Dermis microvascular lymphatic vessel endothelial cell (primary cell): Measurements from ENCODE around the gene DYRK1B. TPM values are rescaled to one million over a fixed set of nuclear protein-coding genes. Genes with fewer than 3 reads are reported as not detected.

Experiments
- DNase-seq, 2 donors: peaks; one replicate each; pipeline versions ENCODE4 v3.0.0 to v3.0.0-alpha.2; 2010; ENCODE audit warnings: low read depth in 2 of 2
- total RNA-seq: library from RNA; depleted of rRNA; stranded (reverse); fragments of >200 nt; gene quantifications from 2 replicates; pipeline ENCODE4 v1.2.1, GENCODE V29; 2014

The DYRK1B gene
- total RNA-seq, 1 donor from 2014 or later: 9.2 TPM

DNA sequence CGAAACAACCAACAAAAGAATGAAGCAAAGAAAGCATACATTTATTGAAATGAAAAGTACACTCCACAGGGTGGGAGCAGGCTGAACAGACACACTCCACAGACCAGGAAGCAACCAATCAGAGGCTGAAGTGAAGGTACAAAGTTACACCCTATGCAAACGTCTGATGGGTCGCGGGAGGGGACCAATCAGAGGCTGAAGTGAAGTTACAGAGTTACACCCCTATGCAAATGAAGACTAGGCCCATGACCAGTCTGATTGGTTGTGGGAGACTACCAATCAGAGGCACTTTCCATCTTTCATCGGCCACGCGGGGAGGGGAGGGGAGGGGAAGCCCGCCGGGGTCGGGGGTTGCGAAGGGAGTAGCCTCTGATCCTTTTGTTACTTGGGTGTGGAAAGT, 24.6 kb upstream of the DYRK1B start:
- DNase-seq: peak in 1 of 2 donors; percentile 62

DNA sequence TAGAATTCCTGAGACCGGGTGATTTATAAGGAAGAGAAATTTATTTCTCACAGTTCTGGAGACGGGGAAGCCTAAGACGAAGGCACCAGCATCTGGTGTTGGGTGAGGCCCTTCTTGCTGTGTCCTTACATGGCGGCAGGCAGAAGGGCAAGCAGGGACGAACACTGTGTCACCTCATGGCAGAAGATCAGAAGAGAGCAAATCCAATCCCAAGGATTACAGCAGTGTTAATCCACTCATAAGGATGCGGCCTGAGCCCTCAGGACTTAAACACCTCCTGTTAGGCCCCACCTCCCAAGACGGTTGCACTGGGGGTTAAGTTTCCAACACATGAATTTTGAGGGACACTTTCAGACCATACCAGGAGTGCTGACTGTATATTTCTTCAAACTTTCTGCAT, 18.9 kb upstream of the DYRK1B start:
- no peak for DNase-seq

DNA sequence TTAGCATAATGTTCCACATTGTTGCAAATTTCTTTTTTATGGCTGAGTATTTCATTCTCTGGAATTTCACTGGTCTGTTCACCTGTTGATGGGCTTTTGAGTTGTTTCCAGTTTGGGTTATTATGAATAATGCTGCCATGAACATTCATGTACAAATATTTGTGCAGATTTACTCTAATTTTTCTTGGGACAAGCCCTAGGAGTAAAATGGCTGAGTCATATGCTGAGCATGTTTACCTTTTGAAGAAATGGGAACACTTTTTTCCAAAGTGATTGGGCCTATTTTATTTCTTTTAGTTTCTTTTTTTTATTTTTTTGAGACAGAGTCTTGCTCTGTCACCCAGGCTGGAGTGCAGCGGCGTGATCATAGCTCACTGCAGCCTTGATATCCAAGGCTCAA, 16.9 kb upstream of the DYRK1B start:
- no peak for DNase-seq

DNA sequence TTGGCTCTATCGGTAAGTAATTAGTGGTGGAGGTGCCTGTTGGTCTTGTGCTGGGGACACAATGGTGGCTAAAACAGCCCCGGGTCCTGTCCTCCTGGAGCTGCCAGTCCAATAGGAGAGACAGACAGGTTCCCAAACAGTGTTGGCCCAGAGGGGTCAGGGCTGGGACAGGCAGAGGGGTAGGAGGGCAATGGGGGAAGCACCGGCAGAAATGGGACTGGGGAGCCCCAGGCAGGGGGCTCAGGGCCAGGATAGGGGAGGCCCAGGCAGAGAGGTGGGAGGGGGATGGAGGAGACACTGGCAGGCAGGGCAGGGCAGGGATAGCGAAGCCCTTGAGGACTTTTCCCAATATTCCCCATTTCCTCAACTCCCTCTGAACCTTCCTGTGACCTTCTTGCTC, 14.4 kb upstream of the DYRK1B start:
- no peak for DNase-seq

DNA sequence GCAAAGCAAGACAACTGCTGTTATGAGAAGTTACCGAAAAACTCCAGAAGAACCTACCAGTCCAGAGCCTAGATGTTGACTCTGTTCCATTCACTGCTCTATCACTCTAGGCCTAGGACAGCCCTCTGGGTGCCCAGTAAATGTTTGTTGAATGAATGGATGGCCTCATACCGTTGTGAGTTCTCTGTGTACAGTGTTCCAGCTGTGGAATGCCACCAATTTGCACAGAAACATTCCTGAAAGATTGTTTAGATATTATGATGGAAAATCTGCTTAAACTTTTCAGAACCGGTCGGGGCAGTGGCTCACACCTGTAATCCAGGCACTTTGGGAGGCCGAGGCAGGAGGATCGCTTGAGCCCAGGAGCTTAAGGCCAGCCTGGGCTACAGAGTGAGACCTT, 13.6 kb upstream of the DYRK1B start:
- DNase-seq: no peak

DNA sequence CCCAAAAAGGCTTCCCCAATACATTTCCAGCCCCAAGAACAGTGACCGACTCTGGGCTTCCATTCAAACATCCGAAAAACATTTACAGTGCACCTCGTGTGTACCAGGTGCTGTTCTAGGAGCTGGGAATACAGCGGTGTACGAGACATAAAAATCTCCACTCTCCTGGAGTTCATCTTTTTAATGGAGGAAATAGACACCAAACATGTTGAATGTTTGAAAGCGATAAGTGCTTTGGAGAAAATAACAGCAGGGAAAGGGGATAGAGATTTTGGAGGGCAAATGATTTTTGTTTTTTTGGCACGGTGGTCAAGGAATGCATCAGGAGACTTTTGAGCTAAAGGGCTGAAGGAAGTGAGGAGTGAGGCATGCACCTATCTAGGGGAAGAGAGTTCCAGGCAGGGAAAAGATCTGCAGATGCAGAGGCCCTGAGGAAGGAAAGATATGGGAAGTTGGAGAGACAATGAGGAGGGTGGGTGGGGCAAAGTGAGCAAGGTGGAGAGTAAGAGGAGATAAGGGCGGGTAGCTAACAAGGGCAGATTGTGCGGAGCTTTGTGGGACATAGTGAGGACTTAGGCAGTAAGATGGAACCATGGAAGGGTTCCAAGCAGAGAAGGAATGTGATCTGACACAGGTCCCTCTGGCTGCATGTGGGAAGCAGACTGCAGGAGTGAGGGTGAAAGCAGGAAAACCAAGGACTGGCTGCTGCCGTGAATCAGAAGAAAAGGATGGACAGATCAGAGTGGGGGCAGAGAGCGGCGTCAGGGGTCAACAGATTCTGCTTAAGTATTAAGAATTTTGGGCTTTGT, 12.9 kb upstream of the DYRK1B start:
- no peak for DNase-seq

DNA sequence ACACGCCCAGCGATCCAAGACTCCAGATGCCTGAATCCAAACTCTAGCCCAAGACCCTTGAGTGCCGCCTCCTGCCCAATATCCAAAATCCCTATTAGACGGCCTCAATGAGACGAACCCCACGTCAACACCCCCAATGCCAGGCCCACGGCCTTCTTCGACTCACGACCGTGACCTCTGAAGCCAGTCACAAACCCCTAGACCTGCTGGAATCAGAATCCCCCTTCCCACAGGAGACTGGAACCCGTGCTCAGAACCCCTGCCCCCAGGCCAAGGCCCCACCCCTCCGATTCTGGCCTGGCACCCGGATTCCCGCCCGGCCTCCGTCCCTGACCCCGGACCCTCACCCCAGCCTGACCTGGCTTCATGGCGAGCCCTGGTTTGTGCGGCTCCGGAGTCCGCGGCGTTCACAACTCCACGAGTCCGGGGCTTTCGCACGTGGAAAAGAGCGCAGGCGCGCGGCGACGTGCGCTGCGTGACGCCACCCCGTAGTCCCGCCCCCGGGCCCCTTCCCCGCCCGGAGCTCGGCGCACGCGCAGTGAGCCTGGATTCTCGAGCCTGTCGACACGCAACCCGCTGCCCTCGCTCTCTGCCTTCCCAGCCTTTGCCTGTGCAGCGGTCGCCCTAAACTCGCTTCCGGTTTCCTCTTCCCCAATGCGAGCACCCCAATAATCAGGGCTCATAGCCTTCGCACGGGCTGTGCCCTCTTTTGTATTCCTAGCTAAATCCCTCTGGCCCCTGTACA, 12.1 kb upstream of the DYRK1B start, which contains the start of gene FBL:
Gene FBL (minus strand): TSS at position 447 of the 745 bp plus-strand sequence. CDS start 79 bp downstream, at position 368.
- peak; percentile 78 to 89 for DNase-seq

DNA sequence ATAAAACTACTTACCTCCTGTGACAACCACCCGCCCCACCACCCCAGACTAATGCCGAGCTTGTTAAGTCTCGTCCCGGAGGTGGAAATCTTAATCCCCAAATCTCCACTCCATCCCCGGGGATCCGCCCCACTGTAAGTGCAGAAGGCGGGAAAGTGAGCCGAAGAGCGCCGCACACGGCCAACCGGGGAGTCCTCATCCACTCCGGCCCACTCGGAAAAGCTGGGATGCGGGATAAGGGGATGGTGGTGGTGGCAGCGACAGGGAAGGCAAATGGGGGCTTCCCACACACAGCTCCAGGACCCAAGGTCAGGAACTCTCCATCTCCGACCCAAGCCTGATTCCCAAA, 11.6 kb upstream of the DYRK1B start:
- DNase-seq: peak in 1 of 2 donors; percentile 28

DNA sequence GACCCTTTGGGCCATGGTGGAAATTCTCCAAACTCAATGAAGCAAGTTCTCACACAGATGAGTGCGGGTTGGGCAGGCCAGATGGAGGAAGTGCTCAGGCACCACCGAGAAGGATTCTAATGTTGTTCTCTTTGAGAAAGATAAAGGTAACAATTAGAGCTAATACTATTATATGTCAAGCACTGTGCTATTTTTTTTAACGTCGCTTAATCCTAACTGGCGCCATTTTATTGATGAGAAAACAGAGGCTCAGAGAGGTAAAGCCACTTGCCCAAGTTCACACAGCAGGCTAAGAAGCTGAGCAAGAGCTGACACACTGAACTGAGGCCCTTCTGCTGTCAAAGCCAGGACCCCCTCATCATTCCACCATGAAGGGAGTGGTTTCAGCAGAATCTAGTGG, 11.2 kb upstream of the DYRK1B start:
- no peak for DNase-seq

DNA sequence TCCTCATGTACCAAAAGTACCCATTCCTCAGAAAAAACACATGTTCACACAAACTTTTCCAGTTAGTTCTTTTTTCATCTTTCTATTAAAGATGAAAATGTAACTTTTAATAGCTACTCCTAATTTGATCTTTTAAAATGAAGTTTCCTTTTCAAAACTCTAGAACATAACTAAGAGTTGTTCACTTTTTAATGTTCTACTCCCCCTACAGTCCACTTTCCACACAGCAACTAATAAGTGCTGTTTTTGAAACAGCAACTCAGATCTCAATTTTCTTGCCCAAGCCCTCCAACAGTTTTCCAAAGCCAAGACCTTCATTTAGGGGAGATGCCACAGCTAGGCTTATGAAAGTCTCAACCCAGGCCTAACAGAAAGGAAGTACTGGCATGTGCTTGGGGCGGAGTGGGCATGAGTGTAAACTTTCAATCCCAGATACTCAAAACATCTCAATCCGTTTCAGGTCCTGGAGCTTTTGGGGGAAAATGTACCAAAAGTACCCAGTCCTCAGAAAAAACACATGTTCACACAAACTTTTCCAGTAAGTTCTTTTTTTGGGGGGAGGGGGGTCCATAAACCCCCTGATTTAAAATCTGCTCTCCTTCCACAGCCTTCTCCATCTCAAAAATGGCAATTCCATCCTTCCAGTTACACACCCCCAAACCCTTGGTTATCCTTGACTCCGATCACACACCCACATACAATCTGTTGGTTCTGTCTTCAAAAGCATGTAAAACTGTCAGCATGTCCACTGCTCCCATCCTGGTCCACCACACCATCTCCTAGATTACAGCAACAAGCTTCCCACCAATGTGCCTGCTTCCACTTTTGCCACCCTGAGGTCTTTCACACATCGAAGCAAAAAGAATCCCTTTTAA, 10.2 kb upstream of the DYRK1B start:
- peak; percentile 33 to 58 for DNase-seq

DNA sequence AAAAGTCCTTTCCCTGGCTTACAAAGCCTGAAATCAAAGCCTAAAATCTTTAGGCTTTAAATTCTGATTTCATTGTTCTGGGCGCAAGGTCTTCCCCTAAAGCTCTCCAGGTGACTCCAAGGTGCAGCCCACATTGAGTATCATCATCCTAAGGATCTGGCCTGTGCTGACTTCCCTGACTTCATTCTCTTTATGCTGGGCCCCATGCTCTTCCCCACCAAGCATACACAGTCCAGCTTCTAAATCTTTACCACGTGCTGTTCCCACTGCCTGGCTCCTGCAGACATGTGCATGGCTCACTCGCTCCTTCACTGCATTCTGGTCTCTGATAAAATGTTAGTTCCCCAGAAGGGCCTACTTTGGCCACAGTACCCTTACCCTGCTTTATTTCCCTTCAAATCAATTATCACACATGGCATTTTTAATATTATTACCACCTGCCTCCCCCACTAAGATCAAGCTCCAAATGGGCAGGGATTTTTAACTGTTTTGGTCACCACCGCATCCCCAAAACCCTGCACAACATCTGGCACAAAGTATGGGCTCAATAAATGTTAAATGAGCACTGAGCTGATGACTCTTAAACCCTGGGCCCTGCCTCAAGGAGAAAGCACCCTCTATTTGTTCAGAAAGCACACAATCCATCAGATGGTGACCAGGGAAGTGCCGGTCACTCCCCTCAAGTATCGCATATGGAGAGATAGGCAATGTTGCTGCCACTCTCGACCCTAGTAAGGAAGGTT, 8.9 kb upstream of the DYRK1B start:
- no peak for DNase-seq

DNA sequence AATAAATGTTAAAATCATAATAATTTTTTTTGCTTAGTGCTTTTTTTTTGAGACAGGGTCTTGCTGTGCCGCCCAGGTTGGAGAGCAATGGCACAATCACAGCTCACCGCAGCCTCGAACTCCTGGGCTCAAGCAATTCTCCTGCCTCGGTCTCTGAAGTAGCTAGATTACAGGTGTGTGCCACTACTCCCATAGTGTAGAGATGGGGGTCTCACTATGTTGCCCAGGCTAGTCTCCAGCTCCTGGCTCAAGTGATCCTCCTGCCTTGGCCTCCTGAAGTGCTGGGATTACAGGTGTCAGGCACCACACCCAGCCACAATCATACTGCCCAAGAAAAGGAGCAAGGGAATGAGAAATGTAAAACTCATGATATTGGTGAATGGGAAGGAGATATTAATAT, 7.1 kb upstream of the DYRK1B start:
- no peak for DNase-seq

DNA sequence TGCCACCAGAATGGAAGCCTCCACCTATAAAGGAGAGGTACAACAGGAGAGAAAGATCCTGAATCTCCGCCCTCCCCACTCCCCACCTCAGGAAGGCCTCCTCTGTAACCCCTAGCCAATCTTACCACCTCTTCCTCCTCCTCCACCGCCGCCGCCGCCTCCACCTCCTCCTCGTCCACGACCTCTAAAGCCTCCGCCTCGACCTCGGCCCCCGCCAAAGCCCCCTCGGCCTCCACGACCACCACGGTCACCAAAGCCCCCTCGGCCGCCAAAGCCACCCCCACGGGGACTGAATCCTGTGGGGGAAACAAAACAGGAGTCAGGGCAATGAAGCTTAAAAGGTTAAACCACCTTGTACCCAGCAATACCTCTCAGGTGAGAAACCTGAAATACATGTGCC, 6.5 kb upstream of the DYRK1B start:
- no peak for DNase-seq

DNA sequence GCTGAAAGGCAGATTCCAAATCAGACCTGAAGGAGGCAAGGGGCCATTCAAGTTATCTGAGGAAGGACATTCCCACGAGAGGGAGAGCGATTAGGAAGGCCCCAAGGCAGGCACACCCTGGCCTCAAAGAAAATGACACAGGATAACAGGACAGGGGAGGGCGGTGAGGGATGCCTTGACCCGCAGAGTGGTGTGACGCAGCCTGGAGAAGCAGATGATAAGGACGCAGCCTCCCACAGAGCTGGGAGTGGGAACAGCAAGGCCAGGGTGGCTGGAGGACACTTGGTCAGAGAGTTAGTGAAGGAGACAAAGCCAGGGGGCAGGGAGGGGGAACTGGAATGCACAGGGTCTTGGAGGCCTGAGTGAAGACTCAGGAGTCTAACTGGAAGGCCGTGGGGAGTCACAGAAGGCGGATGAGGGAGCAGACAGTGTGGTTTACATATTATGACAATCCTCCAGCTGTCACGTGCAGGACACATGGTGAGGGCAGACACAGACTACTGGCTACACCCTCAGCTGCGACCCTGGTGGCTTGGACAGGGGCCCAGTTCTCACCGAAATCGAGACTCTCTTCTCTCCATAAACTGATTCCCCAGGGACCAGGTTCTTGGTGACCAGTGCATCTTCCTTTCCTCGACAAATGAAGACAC, 5.8 kb upstream of the DYRK1B start:
- no peak for DNase-seq

DNA sequence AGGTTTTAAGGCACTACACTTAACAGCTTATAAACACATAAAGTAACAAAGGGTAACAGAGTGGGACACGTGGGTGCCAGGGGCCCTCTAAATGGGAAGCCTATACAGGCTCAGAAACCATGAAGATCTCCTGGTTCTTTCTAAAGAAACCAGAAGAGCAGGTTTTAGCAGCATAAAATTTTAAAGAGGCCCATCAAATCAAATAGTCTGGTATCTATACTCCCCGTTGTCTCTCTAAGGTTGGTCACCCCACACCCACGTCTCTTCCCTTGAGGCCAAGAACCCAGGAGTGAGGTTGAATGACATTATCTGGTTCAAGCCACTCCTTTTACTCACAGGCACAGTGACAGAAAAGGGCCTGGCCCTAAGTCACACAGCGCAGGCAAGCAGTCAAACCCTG, 4.6 kb upstream of the DYRK1B start:
- no peak for DNase-seq

DNA sequence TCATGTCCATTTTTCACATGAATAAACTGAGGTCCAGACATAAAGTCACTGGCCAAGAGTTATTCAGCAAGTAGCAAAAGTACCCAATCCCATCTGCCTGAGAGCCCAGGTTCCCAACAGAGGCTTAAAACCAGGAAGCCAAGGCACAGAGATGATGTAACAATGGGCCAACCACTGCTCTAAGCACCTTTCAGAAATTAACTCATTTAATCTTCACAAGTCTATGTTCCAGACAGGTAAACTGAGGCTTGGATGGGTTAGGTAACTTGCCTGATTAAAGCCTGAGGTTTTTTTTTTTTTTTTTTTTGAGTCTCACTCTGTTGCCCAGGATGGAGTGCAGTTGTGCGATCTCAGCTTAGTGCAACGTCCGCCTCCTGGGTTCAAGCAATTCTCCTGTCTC, 4.0 kb upstream of the DYRK1B start:
- DNase-seq: no peak

DNA sequence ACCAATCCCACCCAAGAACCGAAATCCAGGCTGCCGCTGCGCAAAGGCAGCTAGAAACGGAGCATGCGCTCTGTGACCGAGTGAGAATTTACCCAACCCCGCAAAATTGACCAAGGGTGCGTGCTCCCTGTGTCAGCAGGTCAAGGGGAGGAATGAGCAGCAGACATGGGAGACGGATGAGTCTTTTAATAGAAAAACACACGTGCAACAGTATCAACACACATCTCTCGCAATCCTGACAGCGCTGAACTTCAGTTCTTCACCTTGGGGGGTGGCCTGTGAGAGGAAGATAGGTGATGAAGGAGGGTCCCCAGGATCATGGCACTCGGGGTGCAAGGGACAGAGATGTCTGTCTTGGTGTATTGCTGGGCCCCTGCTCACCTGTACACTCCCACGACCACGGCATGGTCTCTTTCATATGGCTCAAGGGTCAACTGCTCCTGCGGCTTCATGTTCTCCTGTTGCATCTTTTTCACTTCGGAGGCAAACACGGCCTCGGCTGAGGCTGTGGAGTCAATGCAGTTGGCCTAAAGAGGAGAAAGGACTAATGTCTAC, 402 bp upstream of the DYRK1B start:
- DNase-seq: no peak

DNA sequence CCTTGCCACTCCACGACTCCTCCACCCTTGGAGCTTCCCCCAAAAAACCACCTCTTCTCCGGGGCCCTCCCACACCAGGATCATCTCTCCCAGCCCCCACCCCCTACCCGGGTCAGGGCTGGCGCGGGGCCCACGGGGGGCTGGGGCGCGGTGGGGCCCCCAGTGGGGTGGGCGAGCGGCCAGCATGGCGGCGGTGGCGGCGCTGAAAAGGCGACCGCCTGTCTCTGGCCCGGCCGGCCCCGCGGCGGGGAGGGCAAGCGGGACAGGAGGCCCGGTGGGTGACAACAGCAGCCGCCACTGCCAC, 850 bp downstream of the DYRK1B start:
- no peak for DNase-seq

DNA sequence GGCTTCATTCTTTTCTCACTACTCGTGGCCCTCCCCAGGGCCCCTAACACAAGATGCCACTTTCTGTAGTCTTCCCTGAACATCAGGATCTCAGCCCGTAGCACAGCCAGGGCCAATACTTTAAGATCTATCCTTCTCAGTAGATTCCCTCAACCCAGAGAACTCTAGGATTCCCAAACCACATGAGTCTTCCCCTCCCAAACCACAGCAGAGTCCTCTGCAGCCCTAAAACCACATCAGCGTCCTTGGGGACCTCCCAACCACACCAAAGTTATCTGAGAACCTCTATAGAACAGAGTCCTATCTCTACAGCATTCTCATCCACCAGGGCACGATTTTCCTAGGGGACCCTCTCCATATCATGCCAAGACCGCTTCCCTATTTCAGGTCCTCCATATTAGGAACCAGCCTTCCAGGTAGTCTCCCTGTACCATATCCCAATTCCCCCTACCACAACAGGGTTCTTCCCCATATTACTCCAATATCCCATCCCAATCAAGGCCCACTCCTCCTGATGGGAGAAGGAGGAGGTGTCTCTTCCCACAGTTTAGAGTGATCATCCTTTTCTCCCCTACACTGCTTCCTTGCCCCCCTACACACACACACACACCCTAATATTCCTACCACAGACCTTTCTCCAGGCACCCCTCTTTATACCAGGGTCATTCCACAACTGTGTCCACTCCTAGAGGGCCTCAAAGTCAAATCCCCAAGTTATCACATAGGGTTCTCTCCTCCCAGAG, 1.4 kb downstream of the DYRK1B start:
- no peak for DNase-seq

DNA sequence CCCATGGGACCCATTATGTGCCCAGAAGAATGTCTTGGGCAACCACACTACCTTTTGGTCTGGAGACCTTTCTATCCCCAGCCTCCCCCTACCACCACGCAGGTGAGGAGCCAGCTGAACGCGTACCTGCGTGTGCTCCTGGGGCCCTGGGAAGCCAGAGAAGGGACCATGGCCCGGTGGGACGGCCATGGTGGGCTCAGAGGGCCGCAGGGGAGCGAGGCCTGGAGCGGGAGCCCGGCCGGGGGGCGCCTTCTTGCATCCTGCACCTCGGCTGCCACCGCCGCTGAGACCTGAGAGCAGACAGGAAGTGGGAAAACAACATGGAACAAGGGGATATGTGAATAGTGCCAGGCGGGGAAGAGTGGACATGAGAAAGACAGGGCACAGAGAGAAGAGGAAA, 2.3 kb downstream of the DYRK1B start:
- DNase-seq: no peak
